ENCODE data around the gene PAX5.

PAX5 gene

DNA sequence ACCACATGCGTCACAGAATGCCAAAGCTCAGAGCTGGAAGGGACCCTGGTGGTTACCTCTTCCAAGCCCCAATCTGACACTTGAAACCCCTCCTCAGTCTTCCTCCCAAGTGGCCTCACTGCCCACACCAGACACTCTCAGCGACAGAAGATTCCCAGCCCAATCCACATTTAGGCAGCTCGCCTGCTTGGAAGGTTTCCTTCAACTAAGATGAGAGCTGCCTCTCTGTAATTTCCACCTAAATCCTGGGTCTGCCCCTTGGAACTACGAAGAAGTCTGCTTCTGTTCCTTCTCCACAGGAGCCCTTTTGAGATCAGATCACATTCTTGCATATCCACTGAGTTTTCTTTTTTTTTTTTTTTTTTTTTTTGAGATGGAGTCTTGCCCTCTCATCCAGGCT is 83.7 kb downstream of the PAX5 start:
- peak overlapping the region in 9 of 11 experiments; percentile 32 to 76 (median 44); a peak in 16 of 22 replicates for H3K27ac ChIP-seq
- H3K27me3 ChIP-seq, result no peaks in the 10 kb centered on the region
- H3K9me3 ChIP-seq (replicated peaks in 1 of 11), result peaks cover 0 to 13% (median 0%) of the 10 kb centered on the region in 11 experiments; a peak in 6 of 22 replicates
- no peak for TF ChIP-seq Cebpa-rat (IDR thresholded peaks at IDR 0.05)
- peaks cover 0 to 71% (median 51%) of the 10 kb centered on the region in 11 experiments; a peak in 14 of 22 replicates for H4K20me1 ChIP-seq
- peak overlapping the region in 2 of 11 experiments; percentile 54 to 60; a peak in 3 of 22 replicates for H3K9ac ChIP-seq
- peaks cover 0 to 68% (median 32%) of the 10 kb centered on the region in 11 experiments; a peak in 12 of 22 replicates for H3K36me3 ChIP-seq
- no peak overlapping the region for H3K4me3 ChIP-seq
- peaks cover 38 to 64% (median 47%) of the 10 kb centered on the region in 10 experiments for H3K4me1 ChIP-seq
- peak overlapping the region; percentile 49 to 87 (median 70) for H3K4me2 ChIP-seq

DNA sequence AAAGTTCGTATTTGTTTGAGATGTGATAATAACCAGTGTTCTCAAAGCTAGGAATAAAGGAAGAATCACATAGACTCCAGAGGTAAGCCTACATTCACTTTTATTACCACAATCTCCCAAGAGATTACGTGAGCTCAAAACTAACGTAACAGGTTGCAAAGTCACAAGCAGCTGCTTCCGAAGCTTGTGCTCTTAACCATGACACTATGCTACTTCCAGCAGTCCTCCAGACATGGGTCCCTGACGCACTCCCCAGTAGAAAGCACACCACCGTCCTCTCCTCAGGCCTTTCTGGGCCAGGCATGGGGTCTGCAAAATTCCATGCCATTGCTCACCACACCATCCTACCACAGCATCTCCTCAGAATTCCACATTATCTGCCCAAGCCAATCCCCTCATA is 84.6 kb downstream of the PAX5 start:
- Histone ChIP-seq H4K20me1 (peaks cover 0 to 81% (median 60%) of the 10 kb centered on the region in 11 experiments; a peak in 14 of 22 replicates), H3K9ac (peak overlapping the region in 4 of 11 experiments; percentile 45 to 60 (median 55); a peak in 8 of 22 replicates), H3K4me3 (no peak overlapping the region), H3K27me3 (no peaks in the 10 kb centered on the region), H3K9me3 (replicated peaks in 1 of 11) (peaks cover 0 to 4% (median 0%) of the 10 kb centered on the region in 11 experiments; a peak in 5 of 22 replicates), H3K4me2 (peak overlapping the region; percentile 49 to 87 (median 70)), H3K4me1 (peaks cover 38 to 64% (median 47%) of the 10 kb centered on the region in 10 experiments), H3K36me3 (peaks cover 0 to 71% (median 37%) of the 10 kb centered on the region in 11 experiments; a peak in 13 of 22 replicates), H3K27ac (peak overlapping the region in 7 of 11 experiments; percentile 32 to 76 (median 71); a peak in 12 of 22 replicates)
- TF ChIP-seq Cebpa-rat (IDR thresholded peaks at IDR 0.05), result peak in 1 of 11 experiments; percentile 21; a peak in 1 of 22 replicates

DNA sequence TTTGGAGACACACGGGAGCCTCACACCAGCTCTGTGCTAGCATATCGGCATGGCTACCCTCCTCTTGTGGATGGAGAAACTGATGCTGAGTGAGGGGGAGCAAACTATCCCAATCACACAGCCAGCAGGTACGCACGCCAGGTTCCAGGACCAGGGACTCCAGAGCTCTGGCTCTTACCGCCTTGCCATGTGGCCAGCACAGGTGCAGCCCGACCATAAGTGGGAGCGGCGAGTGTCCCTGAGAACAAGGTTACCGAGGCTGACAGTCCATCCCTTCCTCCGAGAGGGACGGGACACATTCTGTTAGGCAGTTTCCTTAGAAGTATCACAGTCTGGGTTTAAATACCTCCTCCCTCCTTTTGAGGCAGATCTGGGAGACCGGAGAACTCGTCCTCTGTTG is 86.0 kb downstream of the PAX5 start:
- H3K27me3 ChIP-seq, result no peaks in the 10 kb centered on the region
- H3K36me3 ChIP-seq, result peaks cover 0 to 71% (median 44%) of the 10 kb centered on the region in 11 experiments; a peak in 15 of 22 replicates
- H3K4me2 ChIP-seq, result peak overlapping the region in 7 of 11 experiments; percentile 7 to 42 (median 29); a peak in 6 of 22 replicates
- peak overlapping the region in 5 of 11 experiments; percentile 25 to 72 (median 71); a peak in 7 of 22 replicates for H3K27ac ChIP-seq
- no peaks in the 10 kb centered on the region for H3K9me3 ChIP-seq (replicated peaks in 1 of 11)
- peaks cover 38 to 64% (median 47%) of the 10 kb centered on the region in 10 experiments for H3K4me1 ChIP-seq
- no peak overlapping the region for H3K4me3 ChIP-seq
- peaks cover 0 to 95% (median 72%) of the 10 kb centered on the region in 11 experiments; a peak in 14 of 22 replicates for H4K20me1 ChIP-seq
- H3K9ac ChIP-seq, result no peak overlapping the region
- no peak for TF ChIP-seq Cebpa-rat (IDR thresholded peaks at IDR 0.05)

- H3K4me3 ChIP-seq, result no peak overlapping the region
- TF ChIP-seq Cebpa-rat (IDR thresholded peaks at IDR 0.05), result no peak
- H3K36me3 ChIP-seq, result peaks cover 0 to 82% (median 57%) of the 10 kb centered on the region in 11 experiments; a peak in 15 of 22 replicates
- H3K27ac ChIP-seq, result peak overlapping the region in 3 of 11 experiments; percentile 1 to 44 (median 5); a peak in 4 of 22 replicates
- H3K27me3 ChIP-seq, result no peaks in the 10 kb centered on the region
- H3K9ac ChIP-seq, result no peak overlapping the region; a peak in 1 of 22 replicates
- peaks cover 0 to 99% (median 84%) of the 10 kb centered on the region in 11 experiments; a peak in 14 of 22 replicates for H4K20me1 ChIP-seq
- H3K4me2 ChIP-seq, result peak overlapping the region in 6 of 11 experiments; percentile 2 to 36 (median 16); a peak in 6 of 22 replicates
- peaks cover 38 to 58% (median 46%) of the 10 kb centered on the region in 10 experiments for H3K4me1 ChIP-seq
- no peaks in the 10 kb centered on the region for H3K9me3 ChIP-seq (replicated peaks in 1 of 11)
Measured at GRCh38 chr9:36946653-36947052, 87.4 kb downstream of the PAX5 start.

DNA sequence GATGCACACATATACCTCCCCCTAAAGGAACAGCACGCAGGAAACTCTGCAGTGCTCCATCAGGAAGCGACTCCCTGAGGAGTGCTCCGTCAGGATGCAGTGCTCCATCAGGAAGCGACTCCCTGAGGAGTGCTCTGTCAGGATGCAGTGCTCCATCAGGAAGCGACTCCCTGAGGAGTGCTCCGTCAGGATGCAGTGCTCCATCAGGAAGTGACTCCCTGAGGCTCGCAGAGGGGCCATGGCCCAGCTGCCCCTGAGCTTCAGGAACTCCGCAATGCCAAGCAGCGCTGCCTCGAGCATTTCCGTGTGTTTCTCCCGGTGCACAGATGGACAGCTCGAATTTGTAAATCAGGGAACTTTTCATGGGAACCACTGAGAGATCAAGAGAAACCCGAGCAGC is 88.1 kb downstream of the PAX5 start:
- Histone ChIP-seq H3K27ac (peak overlapping the region in 3 of 11 experiments; percentile 1 to 44 (median 18); a peak in 3 of 22 replicates), H3K4me1 (peaks cover 35 to 51% (median 44%) of the 10 kb centered on the region in 10 experiments), H3K9ac (no peak overlapping the region), H3K4me2 (peak overlapping the region in 2 of 11 experiments; percentile 2 to 8; a peak in 1 of 22 replicates), H3K9me3 (replicated peaks in 1 of 11) (no peaks in the 10 kb centered on the region), H3K36me3 (peaks cover 0 to 88% (median 62%) of the 10 kb centered on the region in 11 experiments; a peak in 16 of 22 replicates), H4K20me1 (peaks cover 0 to 98% (median 84%) of the 10 kb centered on the region in 11 experiments; a peak in 14 of 22 replicates), H3K4me3 (no peak overlapping the region), H3K27me3 (no peaks in the 10 kb centered on the region)
- TF ChIP-seq Cebpa-rat (IDR thresholded peaks at IDR 0.05), result no peak

- H3K4me1 ChIP-seq, result peaks cover 16 to 37% (median 20%) of the 10 kb centered on the region in 10 experiments
- peaks cover 0 to 99% (median 77%) of the 10 kb centered on the region in 11 experiments; a peak in 16 of 22 replicates for H3K36me3 ChIP-seq
- H3K27me3 ChIP-seq, result no peaks in the 10 kb centered on the region
- H4K20me1 ChIP-seq, result peaks cover 0 to 97% (median 68%) of the 10 kb centered on the region in 11 experiments; a peak in 14 of 22 replicates
- no peaks in the 10 kb centered on the region for H3K9me3 ChIP-seq (replicated peaks in 1 of 11)
- H3K27ac ChIP-seq, result no peak overlapping the region
- no peak for TF ChIP-seq Cebpa-rat (IDR thresholded peaks at IDR 0.05)
- H3K9ac ChIP-seq, result no peak overlapping the region
- no peak overlapping the region for H3K4me3 ChIP-seq
- H3K4me2 ChIP-seq, result no peak overlapping the region
Measured at GRCh38 chr9:36942891-36943290, 91.2 kb downstream of the PAX5 start.

GRCh38 chr9:36941441-36941840 is 92.6 kb downstream of the PAX5 start:
- no peak overlapping the region for H3K9ac ChIP-seq
- H3K4me1 ChIP-seq, result peaks cover 3 to 30% (median 8%) of the 10 kb centered on the region in 10 experiments; a peak in 18 of 20 replicates
- peaks cover 0 to 99% (median 88%) of the 10 kb centered on the region in 11 experiments; a peak in 16 of 22 replicates for H3K36me3 ChIP-seq
- H4K20me1 ChIP-seq, result peaks cover 0 to 97% (median 69%) of the 10 kb centered on the region in 11 experiments; a peak in 14 of 22 replicates
- H3K27me3 ChIP-seq, result no peaks in the 10 kb centered on the region
- H3K9me3 ChIP-seq (replicated peaks in 1 of 11), result no peaks in the 10 kb centered on the region
- H3K4me2 ChIP-seq, result no peak overlapping the region
- H3K4me3 ChIP-seq, result no peak overlapping the region
- no peak for TF ChIP-seq Cebpa-rat (IDR thresholded peaks at IDR 0.05)
- H3K27ac ChIP-seq, result no peak overlapping the region

DNA sequence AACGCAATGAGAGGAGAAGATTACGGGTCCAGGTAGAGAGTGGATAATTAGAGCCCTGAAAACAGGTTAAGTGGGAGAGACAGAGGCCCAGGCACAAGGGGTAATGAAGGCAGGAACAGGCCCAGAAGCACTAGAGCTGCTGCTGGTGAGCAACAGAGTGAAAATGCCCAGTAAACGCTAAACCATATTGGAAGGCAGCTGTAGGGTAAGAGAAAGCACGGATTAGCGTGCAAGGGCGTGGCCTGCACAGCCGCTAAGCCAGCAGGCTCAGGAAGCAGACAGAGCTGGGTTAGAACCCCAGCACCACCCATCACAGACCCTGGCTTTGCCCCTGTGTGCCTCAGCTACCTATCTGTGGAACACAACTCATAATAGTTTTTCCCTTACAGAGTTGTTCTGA is 93.2 kb downstream of the PAX5 start:
- Histone ChIP-seq H3K4me1 (peaks cover 0 to 27% (median 4%) of the 10 kb centered on the region in 10 experiments; a peak in 8 of 20 replicates), H3K27me3 (no peaks in the 10 kb centered on the region), H3K9me3 (replicated peaks in 1 of 11) (no peaks in the 10 kb centered on the region), H3K4me2 (no peak overlapping the region), H3K9ac (no peak overlapping the region), H3K36me3 (peaks cover 0 to 99% (median 84%) of the 10 kb centered on the region in 11 experiments; a peak in 16 of 22 replicates), H4K20me1 (peaks cover 0 to 97% (median 70%) of the 10 kb centered on the region in 11 experiments; a peak in 14 of 22 replicates), H3K4me3 (no peak overlapping the region), H3K27ac (no peak overlapping the region)
- no peak for TF ChIP-seq Cebpa-rat (IDR thresholded peaks at IDR 0.05)

- Histone ChIP-seq H3K27ac (no peak overlapping the region), H3K4me2 (no peak overlapping the region), H3K9ac (no peak overlapping the region), H3K4me1 (peaks cover 0 to 27% (median 3%) of the 10 kb centered on the region in 10 experiments; a peak in 8 of 20 replicates), H4K20me1 (peaks cover 0 to 97% (median 70%) of the 10 kb centered on the region in 11 experiments; a peak in 14 of 22 replicates), H3K4me3 (no peak overlapping the region), H3K27me3 (no peaks in the 10 kb centered on the region), H3K9me3 (replicated peaks in 1 of 11) (no peaks in the 10 kb centered on the region), H3K36me3 (peaks cover 0 to 99% (median 82%) of the 10 kb centered on the region in 11 experiments; a peak in 16 of 22 replicates)
- TF ChIP-seq Cebpa-rat (IDR thresholded peaks at IDR 0.05), result no peak
Measured at GRCh38 chr9:36940500-36940853, 93.6 kb downstream of the PAX5 start.
